ENCODE measurements around the gene MEF2A.

DNA sequence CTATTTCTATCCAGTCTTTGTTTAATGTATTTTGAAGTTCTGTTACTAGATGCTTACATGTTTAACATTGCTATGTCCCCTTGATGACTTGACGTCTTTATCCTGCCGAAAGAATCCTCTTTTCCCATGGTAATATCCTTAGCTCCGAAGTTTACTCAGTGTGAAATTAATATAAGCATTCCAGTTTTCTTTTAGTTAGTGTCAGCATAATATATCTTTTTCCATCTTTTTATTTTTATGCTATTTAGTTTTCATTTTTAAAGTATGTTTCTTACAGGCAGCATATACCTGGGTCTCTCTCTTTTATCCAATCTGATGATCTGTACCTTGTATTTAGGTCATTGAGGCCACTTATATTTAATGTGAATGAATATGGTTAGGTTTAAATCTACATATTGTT lies 39.1 kb upstream of the MEF2A start:
- TF ChIP-seq EZH2 (IDR thresholded peaks at IDR 0.05) (no peak), POLR2AphosphoS5 (IDR thresholded peaks at IDR 0.05; ENCODE audit: borderline replicate concordance, low read depth, low read length) (no peak), FOXP2 (optimal IDR thresholded peaks at IDR 0.05; ENCODE audit: control extremely low read depth, extremely low read length, insufficient read depth) (no peak)

All from SK-N-MC (cell line).